ENCODE data around the gene NLGN2. TPM values are rescaled to one million over a fixed set of nuclear protein-coding genes. Genes with fewer than 3 reads are reported as not detected.

Gene NLGN2
- total RNA-seq, 2 donors from 2014 or later: 78.5 to 121 TPM

GRCh38 chr17:7404737-7405349, 2.8 kb upstream of the NLGN2 start:
- H3K27ac Mint-ChIP-seq: peak overlapping the region; percentile 86
- TF ChIP-seq CTCF (conservative IDR thresholded peaks at IDR 0.05): no peak

GRCh38 chr17:7405350-7406234, 2.1 kb upstream of the NLGN2 start:
- no peak for TF ChIP-seq CTCF (conservative IDR thresholded peaks at IDR 0.05)
- Mint-ChIP-seq H3K9me3 (no peaks in the 10 kb centered on the region), H3K36me3 (ENCODE audit: low read depth) (peaks cover 27% of the 10 kb centered on the region), H3K27me3 (ENCODE audit: insufficient read depth) (peaks cover 16% of the 10 kb centered on the region), H3K4me1 (peaks cover 20% of the 10 kb centered on the region), H3K27ac (peak overlapping the region; percentile 86), H3K4me3 (peak overlapping the region; percentile 77)
- H3K27me3 ChIP-seq (ENCODE audit: control insufficient read depth, insufficient read depth, low read length, poor library complexity, severe bottlenecking): no peaks in the 10 kb centered on the region
- peak overlapping the region; percentile 70 for H3K9ac ChIP-seq (ENCODE audit: extremely low read depth, low read length, poor library complexity, severe bottlenecking)
- H3K4me1 ChIP-seq (ENCODE audit: control insufficient read depth, insufficient read depth, low read length): no peaks in the 10 kb centered on the region
- WGBS, 2 experiments (ENCODE audit: insufficient coverage in 1 of 2, insufficient read length in 1 of 2): 2 to 3% methylated on average over 12 to 37 of the region's 38 CpGs
- DNase-seq: peak; percentile 84
- no peaks in the 10 kb centered on the region for H3K9me3 ChIP-seq (ENCODE audit: control insufficient read depth, low read length)
- no peak overlapping the region for H3K27ac ChIP-seq (ENCODE audit: low read depth, low read length)
- H3K4me3 ChIP-seq (ENCODE audit: low read length): peak overlapping the region; percentile 91
- peaks cover 26% of the 10 kb centered on the region for H3K36me3 ChIP-seq (ENCODE audit: control insufficient read depth, insufficient read depth, low read length)

More at GRCh38 chr17:7404737-7405349, 2.8 kb upstream of the NLGN2 start:
- Mint-ChIP-seq H3K27me3 (ENCODE audit: insufficient read depth) (peaks cover 16% of the 10 kb centered on the region), H3K4me3 (peak overlapping the region; percentile 77), H3K36me3 (ENCODE audit: low read depth) (peaks cover 19% of the 10 kb centered on the region), H3K4me1 (peaks cover 20% of the 10 kb centered on the region), H3K9me3 (no peaks in the 10 kb centered on the region)
- Histone ChIP-seq H3K9me3 (ENCODE audit: control insufficient read depth, low read length) (no peaks in the 10 kb centered on the region), H3K4me1 (ENCODE audit: control insufficient read depth, insufficient read depth, low read length) (no peaks in the 10 kb centered on the region), H3K36me3 (ENCODE audit: control insufficient read depth, insufficient read depth, low read length) (peaks cover 18% of the 10 kb centered on the region), H3K4me3 (ENCODE audit: low read length) (peak overlapping the region; percentile 91), H3K9ac (ENCODE audit: extremely low read depth, low read length, poor library complexity, severe bottlenecking) (peak overlapping the region; percentile 70), H3K27ac (ENCODE audit: low read depth, low read length) (peak overlapping the region; percentile 70), H3K27me3 (ENCODE audit: control insufficient read depth, insufficient read depth, low read length, poor library complexity, severe bottlenecking) (no peaks in the 10 kb centered on the region)
- WGBS, 2 experiments (ENCODE audit: insufficient coverage in 1 of 2, insufficient read length in 1 of 2): 0% methylated on average over 34 to 64 of the region's 65 CpGs
- peak; percentile 90 for DNase-seq

- no peak for TF ChIP-seq CTCF (conservative IDR thresholded peaks at IDR 0.05)
- Mint-ChIP-seq H3K4me3 (peak overlapping the region; percentile 77), H3K27ac (no peak overlapping the region), H3K36me3 (ENCODE audit: low read depth) (peaks cover 29% of the 10 kb centered on the region), H3K27me3 (ENCODE audit: insufficient read depth) (peaks cover 16% of the 10 kb centered on the region), H3K4me1 (peaks cover 20% of the 10 kb centered on the region), H3K9me3 (no peaks in the 10 kb centered on the region)
- peak overlapping the region; percentile 70 for H3K9ac ChIP-seq (ENCODE audit: extremely low read depth, low read length, poor library complexity, severe bottlenecking)
- DNase-seq: peak; percentile 77
- H3K4me3 ChIP-seq (ENCODE audit: low read length): peak overlapping the region; percentile 91
- H3K4me1 ChIP-seq (ENCODE audit: control insufficient read depth, insufficient read depth, low read length): no peaks in the 10 kb centered on the region
- no peak overlapping the region for H3K27ac ChIP-seq (ENCODE audit: low read depth, low read length)
- H3K27me3 ChIP-seq (ENCODE audit: control insufficient read depth, insufficient read depth, low read length, poor library complexity, severe bottlenecking): no peaks in the 10 kb centered on the region
- peaks cover 29% of the 10 kb centered on the region for H3K36me3 ChIP-seq (ENCODE audit: control insufficient read depth, insufficient read depth, low read length)
- WGBS, 2 experiments (ENCODE audit: insufficient coverage in 1 of 2, insufficient read length in 1 of 2): 21 to 22% methylated on average over 2 to 9 of the region's 12 CpGs
- H3K9me3 ChIP-seq (ENCODE audit: control insufficient read depth, low read length): no peaks in the 10 kb centered on the region
Observed at GRCh38 chr17:7406235-7406825, 1.3 kb upstream of the NLGN2 start.
